B cell (primary cell): Measurements from ENCODE around the gene LRRC45. TPM values are rescaled to one million over a fixed set of nuclear protein-coding genes. Genes with fewer than 3 reads are reported as not detected.

Experiments
- ATAC-seq: fragments of 200-7000 bp; cut with Tn5 transposase; one replicate; pipeline ENCODE4 v1.10.0; 2021; ENCODE audit warnings: low read depth, mild to moderate bottlenecking, moderate number of reproducible peaks, moderate library complexity
- CTCF ChIA-PET: fragments of 350-600 bp; sonication (Branson Sonifier 250); formaldehyde crosslinking; loops from one replicate; lab custom pipeline; 2021; ENCODE audit warnings: antibody characterized with exemption, inconsistent platforms; lab: Charles Lee
- POLR2A ChIA-PET: fragments of 350-600 bp; sonication (Branson Sonifier 250); formaldehyde crosslinking; loops from one replicate; lab custom pipeline; 2021; ENCODE audit warnings: antibody characterized with exemption; lab: Charles Lee
- DNase-seq: peaks from one replicate; pipeline ENCODE4 v3.0.0; 2013
- H2AFZ ChIP-seq: 2 replicates; pipeline ENCODE4 v1.6.1; 2012; ENCODE audit warnings: mild to moderate bottlenecking, low read depth, low read length; ENCODE audit not compliant: insufficient read depth, poor library complexity, severe bottlenecking
- H3K27ac ChIP-seq, 2 donors: 1 replicate in 1 of 2; 2 replicates in 1 of 2; pipeline ENCODE4 v1.5.1; 2012 to 2013; ENCODE audit warnings: low read length in 2 of 2, mild to moderate bottlenecking in 2 of 2, moderate library complexity in 1 of 2
- H3K27me3 ChIP-seq, 4 experiments: fragments of 200-600 bp in 1 of 4; sonication (generic) in 1 of 4; replicated peaks in 1 of 4; 1 replicate in 2 of 4; 2 replicates in 2 of 4; pipeline versions ENCODE4 v1.6.1 to v1.7.0; 2013 to 2016; ENCODE audit warnings: low read length in 3 of 4, mild to moderate bottlenecking in 2 of 4, mixed read lengths in 1 of 4, moderate library complexity in 1 of 4; ENCODE audit not compliant: insufficient read depth in 4 of 4, control insufficient read depth in 3 of 4; ENCODE audit errors: control extremely low read depth in 1 of 4
- H3K36me3 ChIP-seq, 2 experiments: replicated peaks in 1 of 2; 1 replicate in 1 of 2; 2 replicates in 1 of 2; pipeline versions ENCODE4 v1.6.1 to v1.7.1; 2013; ENCODE audit warnings: low read length in 1 of 2; ENCODE audit not compliant: insufficient read depth in 2 of 2, control insufficient read depth in 1 of 2; ENCODE audit errors: control extremely low read depth in 1 of 2, extremely low read depth in 1 of 2
- H3K4me1 ChIP-seq, 2 donors: fragments of 200-600 bp in 1 of 2; sonication (generic) in 1 of 2; 1 replicate in 1 of 2; 2 replicates in 1 of 2; pipeline versions ENCODE4 v1.5.1 to v1.6.1; 2013 to 2017; ENCODE audit warnings: low read length in 2 of 2; ENCODE audit not compliant: control insufficient read depth in 2 of 2, insufficient read depth in 2 of 2
- H3K4me2 ChIP-seq: replicated peaks from 2 replicates; pipeline ENCODE3; 2012; ENCODE audit warnings: mild to moderate bottlenecking, low read depth, low read length; ENCODE audit not compliant: poor library complexity, severe bottlenecking
- H3K4me3 ChIP-seq, 5 experiments: fragments of 200-600 bp in 1 of 5; sonication (generic) in 1 of 5; 1 replicate in 3 of 5; 2 replicates in 2 of 5; pipeline versions ENCODE4 v1.5.1 to v1.7.0; 2011 to 2016; ENCODE audit warnings: low read length in 4 of 5, mild to moderate bottlenecking in 4 of 5, low read depth in 2 of 5, control low read depth in 1 of 5, moderate library complexity in 1 of 5; ENCODE audit not compliant: insufficient read depth in 1 of 5; ENCODE audit errors: control extremely low read depth in 1 of 5, extremely low read depth in 1 of 5
- H3K79me2 ChIP-seq: fragments of 200-600 bp; sonication (generic); one replicate; pipeline ENCODE4 v1.6.0; 2016; ENCODE audit warnings: low read length; ENCODE audit not compliant: control insufficient read depth, insufficient read depth
- H3K9ac ChIP-seq: fragments of 200-600 bp; sonication (generic); 2 replicates; pipeline ENCODE4 v1.6.1; 2017; ENCODE audit warnings: mild to moderate bottlenecking, low read length, moderate library complexity
- H3K9me3 ChIP-seq, 3 donors: one replicate each; pipeline versions ENCODE4 v1.6.1 to v1.7.1; 2013; ENCODE audit warnings: low read length in 2 of 3; ENCODE audit not compliant: control insufficient read depth in 2 of 3, insufficient read depth in 1 of 3; ENCODE audit errors: control extremely low read depth in 1 of 3
- H4K20me1 ChIP-seq: 2 replicates; pipeline ENCODE4 v1.6.0; 2012; ENCODE audit warnings: mild to moderate bottlenecking, low read length; ENCODE audit not compliant: insufficient read depth, control insufficient read depth, poor library complexity, severe bottlenecking
- H3K27ac Mint-ChIP-seq: one replicate; pipeline ENCODE4 v1.8.0; 2021; ENCODE audit warnings: mixed read lengths
- H3K27me3 Mint-ChIP-seq: one replicate; pipeline ENCODE4 v1.8.0; 2021; ENCODE audit warnings: mixed read lengths
- H3K4me1 Mint-ChIP-seq: one replicate; pipeline ENCODE4 v1.8.0; 2021; ENCODE audit warnings: mixed read lengths
- H3K4me3 Mint-ChIP-seq: one replicate; pipeline ENCODE4 v1.8.0; 2021; ENCODE audit warnings: mixed read lengths
- H3K9me3 Mint-ChIP-seq: one replicate; pipeline ENCODE4 v1.8.0; 2022; ENCODE audit warnings: mixed read lengths; ENCODE audit not compliant: insufficient read depth
- CTCF ChIP-seq: fragments of 200-600 bp; IDR thresholded peaks from one replicate; pipeline ENCODE4 v1.8.0; 2022; ENCODE audit warnings: antibody characterized with exemption, mild to moderate bottlenecking
- EZH2 ChIP-seq: IDR thresholded peaks from 2 replicates; pipeline ENCODE4 v1.6.1; 2012; ENCODE audit warnings: borderline replicate concordance, low read depth, mild to moderate bottlenecking, moderate library complexity, low read length; ENCODE audit not compliant: insufficient read depth, poor library complexity, severe bottlenecking
- WGBS: methylation state at CpG from one replicate; pipeline ENCODE4 v1.1.5; 2013; ENCODE audit warnings: missing lambda C conversion rate; ENCODE audit not compliant: insufficient coverage; 5-methylcytosine and 5-hydroxymethylcytosine counted together
- intact Hi-C: fragments of 100-400 bp; cut with micrococcal nuclease; formaldehyde crosslinking; loops from one replicate; pipeline ENCODE4 v1.10.0; 2022
- polyA plus RNA-seq: library from polyadenylated mRNA; depleted of rRNA; stranded (reverse); fragments of >200 nt; gene quantifications from 2 replicates; pipeline ENCODE4 v1.2.3, GENCODE V29; 2012
- total RNA-seq, 2 donors: library from RNA; stranded (reverse); fragments of 120-200 nt in 1 of 2; gene quantifications; 1 replicate in 1 of 2; 2 replicates in 1 of 2; pipeline versions ENCODE4 v1.2.3 to v1.2.4, GENCODE V29; 2013 to 2022

The LRRC45 gene
- total and polyA plus RNA-seq, 2 donors (not counting 1 experiment from before 2014, with no cell fraction given) = 19.4 to 19.6 TPM

GRCh38 chr17:82052638-82053059 lies 29.5 kb downstream of the LRRC45 start:
- CTCF ChIA-PET = no interaction called here
- TF ChIP-seq CTCF = no peak
- no peak for TF ChIP-seq EZH2
- H3K4me1 Mint-ChIP-seq = peaks cover 12% of the 10 kb centered on the region
- H3K4me3 Mint-ChIP-seq = peak overlapping the region; percentile 80
- Histone ChIP-seq H3K9me3 (no peaks in the 10 kb centered on the region), H4K20me1 (peaks cover 19% of the 10 kb centered on the region), H3K9ac (peak overlapping the region; percentile 76), H3K4me1 (peaks cover 20 to 34% of the 10 kb centered on the region in 2 donors), H3K27me3 (no peaks in the 10 kb centered on the region), H3K36me3 (peaks cover 0 to 27% of the 10 kb centered on the region in 2 experiments), H2AFZ (no peak overlapping the region), H3K79me2 (peaks cover 29% of the 10 kb centered on the region), H3K4me3 (peak overlapping the region in 4 of 5 experiments; percentile 59 to 88 (median 70)), H3K27ac (peak overlapping the region in 1 of 2 donors; percentile 23), H3K4me2 (peak overlapping the region; percentile 99)
- WGBS = 45% methylated on average over 19 of the region's 19 CpGs
- no peaks in the 10 kb centered on the region for H3K9me3 Mint-ChIP-seq
- DNase-seq (no peak), ATAC-seq (no peak)
- peak overlapping the region; percentile 32 for H3K27ac Mint-ChIP-seq
- intact Hi-C loops = no loop called here
- H3K27me3 Mint-ChIP-seq = no peaks in the 10 kb centered on the region
- POLR2A ChIA-PET = interaction anchor here (1.9 kb wide), 2 partner anchors 15 to 46 kb away, joined by 5 to 6 read pairs; partner anchors contain the start of genes DCXR and FASN

- DNase-seq = no peak
- no peaks in the 10 kb centered on the region for H3K9me3 ChIP-seq
- H3K27ac Mint-ChIP-seq = peak overlapping the region; percentile 15
- H2AFZ ChIP-seq = no peak overlapping the region
- H3K36me3 ChIP-seq = peaks cover 0 to 31% of the 10 kb centered on the region in 2 experiments
- ChIA-PET CTCF (no interaction called here), POLR2A (interaction anchor here (1.9 kb wide), 1 partner anchor 15 kb away, joined by 6 read pairs; the partner anchor contains the start of gene DCXR)
- no peak for ATAC-seq
- no peak overlapping the region for H3K9ac ChIP-seq
- peaks cover 29% of the 10 kb centered on the region for H3K79me2 ChIP-seq
- WGBS = 96% methylated on average over 19 of the region's 19 CpGs
- H3K4me1 ChIP-seq = peaks cover 20 to 34% of the 10 kb centered on the region in 2 donors
- H4K20me1 ChIP-seq = peaks cover 19% of the 10 kb centered on the region
- H3K9me3 Mint-ChIP-seq = no peaks in the 10 kb centered on the region
- H3K4me1 Mint-ChIP-seq = peaks cover 11% of the 10 kb centered on the region
- H3K4me3 Mint-ChIP-seq = peak overlapping the region; percentile 80
- intact Hi-C loops = no loop called here
- peak overlapping the region; percentile 99 for H3K4me2 ChIP-seq
- H3K27me3 ChIP-seq = no peaks in the 10 kb centered on the region
- H3K27ac ChIP-seq = no peak overlapping the region
- H3K27me3 Mint-ChIP-seq = no peaks in the 10 kb centered on the region
- H3K4me3 ChIP-seq = no peak overlapping the region
- TF ChIP-seq CTCF = no peak
- no peak for TF ChIP-seq EZH2
Measured at GRCh38 chr17:82053130-82053529, 30.0 kb downstream of the LRRC45 start.
